ENCODE measurements around the gene CLIC2.

The CLIC2 gene

DNA sequence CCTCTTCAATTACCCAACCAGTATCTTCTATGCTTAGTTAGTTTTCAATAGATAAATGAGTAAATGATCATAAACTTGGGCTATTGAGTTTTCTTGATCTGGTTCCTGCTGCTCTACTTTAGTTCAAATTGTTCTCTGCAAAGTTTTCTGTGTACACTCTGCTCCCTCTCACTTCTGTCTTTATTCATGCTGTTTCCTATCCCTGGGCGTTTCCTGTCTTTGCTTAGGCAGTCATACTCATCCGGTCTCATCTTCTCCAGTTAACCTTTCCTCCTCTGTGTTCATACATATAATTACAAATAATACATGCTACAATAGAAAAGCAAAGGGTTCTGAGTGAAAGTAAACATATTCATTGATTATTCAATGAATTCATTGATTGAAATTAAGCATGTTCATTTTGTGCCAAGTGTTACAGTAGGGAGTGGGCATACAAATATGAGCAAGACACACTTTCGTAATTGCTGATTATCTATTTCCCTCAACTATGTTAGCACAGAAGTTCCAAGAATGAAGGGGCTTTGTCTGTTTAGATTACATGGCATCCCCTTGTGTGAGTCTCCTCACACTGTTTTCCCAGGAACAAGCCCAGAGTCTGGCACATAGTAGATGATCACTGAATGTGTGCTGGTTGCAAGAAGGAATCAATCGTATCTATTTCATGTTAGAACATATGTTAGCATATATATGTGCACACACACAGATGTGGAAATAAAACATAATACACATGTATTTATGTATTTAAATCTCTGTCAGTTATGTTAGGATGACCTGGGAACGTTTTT is 71.3 kb downstream of the CLIC2 start:
- DNase-seq, result no peak

DNA sequence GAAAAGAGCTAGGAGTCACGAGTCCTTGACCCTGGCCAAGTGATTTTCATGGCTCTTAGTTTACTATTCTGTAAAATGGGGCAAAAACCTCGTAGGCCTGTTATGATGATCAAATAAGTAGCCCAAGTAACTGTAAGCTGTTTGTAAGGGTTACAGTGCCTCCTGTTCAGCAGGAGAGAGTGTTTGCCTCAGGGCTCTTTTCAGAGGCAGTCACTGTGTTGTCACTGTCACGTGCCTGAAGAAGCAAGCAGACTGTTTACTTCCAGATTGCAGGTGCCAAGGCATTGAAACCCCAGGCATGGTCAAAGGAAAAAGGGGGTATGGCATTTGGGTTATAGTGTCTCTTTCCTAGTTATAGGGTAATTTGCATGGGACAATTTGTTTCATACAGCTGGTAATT is 74.7 kb downstream of the CLIC2 start:
- no peak for DNase-seq

DNA sequence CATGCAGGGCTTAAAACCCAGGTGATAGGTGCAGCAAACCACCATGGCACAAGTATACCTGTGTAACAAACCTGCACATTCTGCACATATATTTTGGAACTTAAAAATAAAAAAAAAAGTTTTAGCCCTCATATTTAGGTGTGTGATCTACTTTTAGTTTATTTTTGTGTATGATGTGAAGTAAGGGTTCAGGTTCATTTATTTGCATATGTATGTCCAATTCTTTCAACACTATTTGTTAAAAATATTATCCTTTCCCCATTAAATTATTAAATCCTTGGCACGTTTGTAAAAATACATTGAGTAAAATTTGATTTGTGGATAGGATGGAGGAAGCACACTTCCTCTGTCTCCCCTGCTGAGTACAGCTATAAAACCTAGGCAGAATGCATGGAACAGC is 83.0 kb downstream of the CLIC2 start:
- no peak for DNase-seq

DNA sequence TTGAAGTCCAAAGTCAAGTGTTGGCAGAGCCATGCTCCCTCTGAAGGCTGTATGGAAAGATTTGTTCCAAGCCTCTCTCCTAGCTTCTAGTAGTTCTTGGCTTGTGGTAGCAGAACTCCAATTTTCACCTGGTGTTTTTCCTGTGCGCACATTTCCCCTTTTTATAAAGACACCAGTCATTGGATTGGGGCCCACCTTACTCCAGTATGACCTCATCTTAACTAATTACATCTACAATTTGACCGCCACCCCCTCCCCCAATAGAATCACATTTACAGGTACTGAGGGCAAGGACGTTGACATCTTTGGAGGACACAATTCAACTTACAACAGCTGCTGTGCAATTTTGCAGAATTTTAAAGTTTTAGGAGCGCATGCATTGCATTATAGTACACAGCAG is 86.9 kb downstream of the CLIC2 start:
- no peak for DNase-seq

DNA sequence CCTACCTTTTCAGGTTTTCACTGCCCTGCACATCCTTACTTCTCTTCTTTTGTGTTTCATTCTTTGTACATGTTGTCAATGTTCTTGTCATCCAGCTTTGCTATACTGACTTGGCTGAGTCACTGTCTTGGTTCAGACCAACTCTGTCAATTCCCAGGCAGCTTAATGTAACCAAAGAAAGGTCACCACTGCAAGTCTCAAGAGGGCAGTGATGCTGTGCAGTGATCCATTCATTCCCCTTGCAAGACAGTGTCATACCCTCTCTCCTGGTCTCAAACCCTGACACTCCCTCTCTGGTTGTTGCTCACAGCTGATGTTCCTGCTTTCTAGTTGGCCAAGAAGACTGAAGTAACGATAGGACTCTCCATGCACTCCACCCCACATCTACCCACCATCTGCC is 87.7 kb downstream of the CLIC2 start:
- DNase-seq, result no peak

DNA sequence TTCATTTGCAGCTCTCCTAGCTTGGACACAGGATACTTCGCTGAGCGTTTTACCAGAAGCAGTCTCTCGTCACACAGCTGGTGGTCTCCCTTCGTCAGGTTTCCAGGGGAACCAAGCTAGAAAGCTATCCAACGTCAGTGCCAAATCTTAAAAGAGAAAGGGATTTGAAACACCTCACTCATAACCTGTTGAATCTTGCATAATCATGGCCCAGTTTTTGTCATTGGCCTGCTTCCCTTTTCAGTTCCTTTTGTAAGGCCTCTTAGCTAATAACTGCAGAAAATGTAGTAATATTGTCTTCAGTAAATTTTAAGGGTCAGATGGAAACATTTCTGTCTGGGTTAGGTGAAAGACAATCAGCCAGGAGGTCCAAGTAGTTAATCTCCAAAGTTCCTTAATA is 92.1 kb downstream of the CLIC2 start:
- no peak for DNase-seq

DNA sequence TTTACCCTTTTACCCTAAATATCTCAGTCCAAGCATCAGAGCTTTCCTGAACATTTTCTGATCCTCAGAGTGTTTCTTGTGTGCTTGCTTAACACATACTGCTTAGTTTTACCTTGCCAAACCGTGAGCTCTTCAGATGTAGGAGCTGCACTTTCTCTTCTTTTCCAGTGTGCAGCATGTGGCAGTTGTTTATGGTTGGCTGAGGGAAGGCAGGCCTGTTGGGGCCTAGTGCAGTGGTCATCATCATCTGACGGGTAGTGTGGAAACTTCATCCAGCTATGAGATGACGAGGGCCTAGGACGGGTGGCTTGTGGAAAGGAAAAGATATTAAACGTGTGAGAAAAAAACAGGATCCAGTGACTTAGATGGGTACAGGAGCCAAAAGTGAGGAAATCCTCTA is 96.7 kb downstream of the CLIC2 start:
- no peak for DNase-seq

DNA sequence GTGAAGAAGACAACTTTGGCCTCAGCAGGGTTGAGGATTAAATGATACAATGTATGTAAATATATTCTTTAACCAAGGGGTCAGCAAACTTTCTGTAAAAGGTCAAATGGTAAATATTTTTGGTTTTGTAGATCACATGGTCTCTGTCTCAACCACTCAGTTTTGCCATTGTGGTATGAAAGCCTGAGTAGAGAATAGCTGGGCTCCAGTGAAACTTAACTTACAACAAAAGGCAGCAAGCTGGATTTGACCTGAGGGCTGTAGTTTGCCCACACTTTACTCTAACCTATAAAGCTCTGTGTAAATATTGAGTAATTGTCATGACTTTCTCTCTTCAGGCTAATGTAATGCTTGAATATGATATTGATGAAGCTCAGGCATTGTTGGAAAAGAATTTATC is 98.5 kb downstream of the CLIC2 start:
- DNase-seq, result no peak

DNA sequence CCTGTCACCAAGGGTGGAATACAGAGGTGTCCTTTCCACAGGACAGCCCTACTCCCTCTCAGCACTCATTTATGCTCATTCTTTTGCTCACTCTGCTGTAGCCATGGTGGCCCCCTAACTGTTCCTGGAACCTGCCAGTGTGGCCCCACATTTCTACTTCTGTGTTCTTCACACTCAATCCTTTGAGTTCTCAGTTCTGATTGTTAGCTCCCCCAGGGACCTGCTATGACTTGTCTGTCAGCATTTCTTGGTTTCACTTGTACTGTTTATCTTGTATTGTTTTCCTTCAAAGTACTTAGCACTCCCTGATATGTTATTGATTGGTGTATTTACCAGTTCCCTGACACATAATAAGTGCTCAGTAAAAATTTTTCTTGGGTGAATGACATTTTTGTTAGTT is 103.3 kb downstream of the CLIC2 start:
- DNase-seq, result no peak
